Heart left ventricle (tissue), 16 donors: Measurements from ENCODE around the gene PARG. TPM values are rescaled to one million over a fixed set of nuclear protein-coding genes. Genes with fewer than 3 reads are reported as not detected.

ENCODE experiments used
- ATAC-seq, 4 donors: fragments of 200-7000 bp; cut with Tn5 transposase; one replicate each; pipeline ENCODE4 v1.9.1; 2020 to 2022; ENCODE audit warnings: moderate library complexity in 4 of 4, mild to moderate bottlenecking in 3 of 4, moderate number of reproducible peaks in 1 of 4
- DNase-seq, 5 donors: peaks; one replicate each; pipeline ENCODE4 v3.0.0-alpha.2; 2020
- H3K27ac ChIP-seq, 12 donors: fragments of 200-600 bp; sonication (generic) in 4 of 12; one replicate each; pipeline versions ENCODE4 v1.5.0 to v1.8.0; 2016 to 2022; ENCODE audit warnings: mild to moderate bottlenecking in 2 of 12
- H3K27me3 ChIP-seq, 9 donors: fragments of 200-600 bp; sonication (generic) in 2 of 9; one replicate each; pipeline versions ENCODE4 v1.5.1 to v1.8.0; 2016 to 2022; ENCODE audit warnings: mild to moderate bottlenecking in 3 of 9
- H3K36me3 ChIP-seq, 9 donors: fragments of 200-600 bp; sonication (generic) in 2 of 9; one replicate each; pipeline versions ENCODE4 v1.5.0 to v1.8.0; 2018 to 2022; ENCODE audit warnings: mild to moderate bottlenecking in 2 of 9
- H3K4me1 ChIP-seq, 12 donors: fragments of 200-600 bp; sonication (generic) in 4 of 12; one replicate each; pipeline versions ENCODE4 v1.5.0 to v1.8.0; 2016 to 2022; ENCODE audit warnings: mild to moderate bottlenecking in 3 of 12
- H3K4me3 ChIP-seq, 12 donors: fragments of 200-600 bp; sonication (generic) in 4 of 12; one replicate each; pipeline versions ENCODE4 v1.5.0 to v1.8.0; 2017 to 2022; ENCODE audit warnings: mild to moderate bottlenecking in 9 of 12, moderate library complexity in 4 of 12
- H3K9me3 ChIP-seq, 12 donors: fragments of 200-600 bp; sonication (generic) in 4 of 12; one replicate each; pipeline versions ENCODE4 v1.5.0 to v1.8.0; 2016 to 2022; ENCODE audit warnings: mild to moderate bottlenecking in 1 of 12
- POLR2A ChIP-seq, 2 donors: fragments of 450-650 bp; IDR thresholded peaks; one replicate each; pipeline ENCODE4 v1.6.1; 2017; ENCODE audit warnings: antibody characterized with exemption in 2 of 2, mild to moderate bottlenecking in 2 of 2, moderate library complexity in 2 of 2
- WGBS, 4 donors: extraction: QIAGEN DNeasy Blood & Tissue Kit in 2 of 4; methylation state at CpG; one replicate each; pipeline versions ENCODE4 v1.1.5 to v1.1.7; 2013 to 2018; 5-methylcytosine and 5-hydroxymethylcytosine counted together
- intact Hi-C, 10 donors: fragments of 100-400 bp; cut with DNase I; formaldehyde crosslinking; loops; one replicate each; pipeline versions ENCODE4 v1.11.1 to v1.14.2; 2022
- polyA plus RNA-seq, 2 donors: library from polyadenylated mRNA; stranded (reverse); fragments of 200-250 nt; gene quantifications; one replicate each; pipeline ENCODE4 v1.2.3, GENCODE V29; 2013
- total RNA-seq, 9 donors: library from RNA; depleted of rRNA in 2 of 9; stranded (reverse); fragments of >200 nt in 2 of 9; fragmentation: NEBNext Ultra II Directional in 3 of 9; extraction: Animal tissue kit (Norgen Biotek cat#: 25700) in 3 of 9; gene quantifications; one replicate each; pipeline versions ENCODE4 v1.1.0 to v1.2.4, GENCODE V29; 2016 to 2023
- TF ChIP-seq, protein P1 (sequence below), 12 donors: fragments of 200-600 bp; sonication (generic) in 4 of 12; IDR thresholded peaks; one replicate each; pipeline versions ENCODE4 v1.5.0 to v1.8.0; 2018 to 2022; ENCODE audit warnings: antibody characterized with exemption in 12 of 12, mild to moderate bottlenecking in 5 of 12
- donor health status: ischemic (EF 13 %, LVEDD 7.1; RV severe dilation, severe dysfunction).
- donor health status: healthy with polysubstance abuse.
- donor health status: DM: no; HTN: yes; CAD: no.
- donor health status: DM: no; HTN: no; CAD: no.
- donor health status: ischemic (EF 25% LVEDD 6.9; RV normal size, moderate dysfunction).
- donor health status: ischemic (EF 25% LVEDD 5.7; RV mildly dilated, moderate dysfunction).
- donor health status: healthy.
- donor health status: DM: yes; HTN: yes; CAD: no.
- donor health status: ischemic (EF 35%, LVEDD 5.7; RV mildly dilated, moderate dysfunction).
- donor health status: nonischemic (EF 11% LVEDD 7.7; RV severe dilation, severe dysfunction).
- donor health status: DM: yes; HTN: yes; CAD: no.
- donor health status: PGD.
- donor health status: ischemic (EF 29% LVEDD 5.4; RV normal size, mild dysfunction).
- donor health status: nonischemic (EF 23%, LVEDD 6.1; RV moderate dilation, normal function).

The PARG gene
- total and polyA plus RNA-seq, 11 donors = 3.5 to 33.9 (median 25.7) TPM

DNA sequence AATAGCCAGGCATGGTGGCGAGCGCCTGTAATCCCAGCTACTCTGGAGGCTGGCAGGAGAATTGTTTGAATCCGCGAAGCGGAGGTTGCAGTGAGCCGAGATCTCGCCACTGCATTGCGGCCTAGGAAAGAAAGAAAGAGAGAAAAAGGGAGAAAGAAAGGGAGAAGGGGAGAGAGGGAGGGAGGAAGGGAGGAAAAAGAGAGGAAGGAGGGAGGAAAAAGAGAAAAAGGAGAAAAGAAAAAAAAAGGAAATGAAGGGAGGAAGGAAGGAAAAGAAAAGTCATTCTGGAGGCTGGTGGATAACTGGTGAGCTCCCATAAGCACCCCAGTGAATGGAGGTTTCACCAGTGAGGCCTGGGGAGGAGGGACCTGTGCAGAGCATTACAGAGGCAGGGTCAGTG is 172.1 kb downstream of the PARG start:
- DNase-seq = no peak
- Histone ChIP-seq H3K27me3 (peaks cover 13 to 86% (median 35%) of the 10 kb centered on the region in 9 donors), H3K27ac (no peak overlapping the region), H3K4me1 (peaks cover 0 to 6% (median 0%) of the 10 kb centered on the region in 12 donors), H3K4me3 (no peak overlapping the region), H3K36me3 (no peaks in the 10 kb centered on the region), H3K9me3 (peaks cover 0 to 9% (median 0%) of the 10 kb centered on the region in 12 donors)
- intact Hi-C loops = no loop called here
- TF ChIP-seq POLR2A (IDR thresholded peaks at IDR 0.05) = no peak
- TF ChIP-seq, protein P1, sequence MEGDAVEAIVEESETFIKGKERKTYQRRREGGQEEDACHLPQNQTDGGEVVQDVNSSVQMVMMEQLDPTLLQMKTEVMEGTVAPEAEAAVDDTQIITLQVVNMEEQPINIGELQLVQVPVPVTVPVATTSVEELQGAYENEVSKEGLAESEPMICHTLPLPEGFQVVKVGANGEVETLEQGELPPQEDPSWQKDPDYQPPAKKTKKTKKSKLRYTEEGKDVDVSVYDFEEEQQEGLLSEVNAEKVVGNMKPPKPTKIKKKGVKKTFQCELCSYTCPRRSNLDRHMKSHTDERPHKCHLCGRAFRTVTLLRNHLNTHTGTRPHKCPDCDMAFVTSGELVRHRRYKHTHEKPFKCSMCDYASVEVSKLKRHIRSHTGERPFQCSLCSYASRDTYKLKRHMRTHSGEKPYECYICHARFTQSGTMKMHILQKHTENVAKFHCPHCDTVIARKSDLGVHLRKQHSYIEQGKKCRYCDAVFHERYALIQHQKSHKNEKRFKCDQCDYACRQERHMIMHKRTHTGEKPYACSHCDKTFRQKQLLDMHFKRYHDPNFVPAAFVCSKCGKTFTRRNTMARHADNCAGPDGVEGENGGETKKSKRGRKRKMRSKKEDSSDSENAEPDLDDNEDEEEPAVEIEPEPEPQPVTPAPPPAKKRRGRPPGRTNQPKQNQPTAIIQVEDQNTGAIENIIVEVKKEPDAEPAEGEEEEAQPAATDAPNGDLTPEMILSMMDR (IDR thresholded peaks at IDR 0.05) = no peak
- WGBS, 4 donors = 89 to 98% (median 96%) methylated on average over 8 of the region's 8 CpGs
- ATAC-seq = no peak

DNA sequence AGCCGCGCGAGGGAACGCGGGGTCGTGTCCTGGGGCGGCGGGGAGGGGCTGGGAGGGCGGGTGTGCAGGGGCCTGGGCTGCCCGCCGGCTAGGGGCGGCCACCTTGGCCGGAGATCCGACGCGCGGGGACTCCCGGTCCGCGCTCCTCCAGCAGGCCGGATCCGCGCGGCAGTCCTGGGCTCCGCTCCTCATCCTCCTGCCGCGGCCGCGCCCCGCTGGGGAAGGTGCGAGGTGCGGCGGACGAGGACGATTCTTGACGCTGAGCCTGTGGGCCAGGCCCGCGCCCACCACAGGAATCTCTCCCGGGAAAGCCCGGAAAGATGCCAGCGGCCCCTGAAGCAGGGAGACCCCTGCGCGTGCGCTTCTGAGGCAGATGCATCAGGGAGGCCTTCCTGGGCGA is 173.1 kb downstream of the PARG start:
- H3K27ac ChIP-seq = no peak overlapping the region
- peaks cover 13 to 86% (median 36%) of the 10 kb centered on the region in 9 donors for H3K27me3 ChIP-seq
- ATAC-seq (no peak), DNase-seq (no peak)
- no peaks in the 10 kb centered on the region for H3K36me3 ChIP-seq
- TF ChIP-seq, protein P1 (IDR thresholded peaks at IDR 0.05) = no peak
- TF ChIP-seq POLR2A (IDR thresholded peaks at IDR 0.05) = no peak
- WGBS, 4 donors = 4 to 30% (median 6%) methylated on average over 4 to 45 of the region's 45 CpGs
- intact Hi-C loops = no loop called here
- peaks cover 0 to 9% (median 0%) of the 10 kb centered on the region in 12 donors for H3K9me3 ChIP-seq
- peak overlapping the region in 1 of 12 donors; percentile 13 for H3K4me3 ChIP-seq
- H3K4me1 ChIP-seq = peaks cover 0 to 6% (median 0%) of the 10 kb centered on the region in 12 donors

DNA sequence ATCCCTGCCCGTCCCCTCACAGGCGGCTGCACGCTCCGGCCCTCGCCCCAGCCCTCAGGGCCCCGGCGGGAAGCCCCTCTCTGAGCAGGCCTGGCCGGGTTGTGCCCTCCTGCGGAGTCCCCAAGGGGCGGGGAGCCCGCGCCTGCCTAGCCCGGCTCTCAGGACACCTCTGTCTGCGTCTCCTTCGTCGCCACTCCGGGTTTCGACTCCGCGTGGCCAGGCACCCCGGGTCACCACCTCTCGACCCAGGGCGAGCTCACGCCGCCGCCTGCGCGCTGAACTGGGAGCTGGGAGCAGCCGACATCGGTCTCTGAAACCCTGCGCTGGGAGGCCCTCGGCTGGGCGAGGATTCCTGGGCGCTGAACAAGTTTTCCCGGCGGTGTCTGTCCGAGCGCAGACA is 173.5 kb downstream of the PARG start:
- no peak overlapping the region for H3K27ac ChIP-seq
- intact Hi-C loops = no loop called here
- peaks cover 13 to 89% (median 40%) of the 10 kb centered on the region in 9 donors for H3K27me3 ChIP-seq
- peak overlapping the region in 1 of 12 donors; percentile 13 for H3K4me3 ChIP-seq
- H3K36me3 ChIP-seq = no peaks in the 10 kb centered on the region
- peaks cover 0 to 9% (median 0%) of the 10 kb centered on the region in 12 donors for H3K9me3 ChIP-seq
- H3K4me1 ChIP-seq = peaks cover 0 to 6% (median 0%) of the 10 kb centered on the region in 12 donors
- no peak for TF ChIP-seq POLR2A (IDR thresholded peaks at IDR 0.05)
- TF ChIP-seq, protein P1 (IDR thresholded peaks at IDR 0.05) = no peak
- ATAC-seq = no peak
- 3 to 11% (median 6%) methylated on average over 10 to 38 of the region's 38 CpGs for WGBS, 4 donors
- DNase-seq = no peak

Other genes with a start within 250 kb of the PARG start
- gene OGDHL, start 179.7 kb downstream of the PARG start, total RNA-seq = 10 to 100 TPM in 1 of 9 donors, 1 to 10 TPM in 7, under 1 TPM in 1; 0.49 to 11.3 (median 1.5) TPM
- gene OGDHL, start 179.7 kb downstream of the PARG start, polyA plus RNA-seq = 1 to 10 TPM in 1 of 2 donors, under 1 TPM in 1; 0.18 to 2.1 TPM
- gene TIMM23B, start within 50 bp of the PARG start, total RNA-seq = 10 to 100 TPM; 13.0 to 22.6 (median 17.6) TPM
- gene TIMM23B, start within 50 bp of the PARG start, polyA plus RNA-seq = 10 to 100 TPM; 13.8 to 15.9 TPM
- 1 to 10 TPM; 2.3 to 6.0 (median 3.7) TPM for gene AGAP6, start 46.4 kb upstream of the PARG start, total RNA-seq
- 1 to 10 TPM; 3.2 to 8.2 TPM for gene AGAP6, start 46.4 kb upstream of the PARG start, polyA plus RNA-seq
- gene WASHC2A, start 125.9 kb upstream of the PARG start, total RNA-seq = 10 to 100 TPM; 20.1 to 64.2 (median 36.7) TPM
- 10 to 100 TPM; 13.8 to 21.0 TPM for gene WASHC2A, start 125.9 kb upstream of the PARG start, polyA plus RNA-seq